A673 (cell line): Measurements from ENCODE around the gene LGALS3BP. TPM values are rescaled to one million over a fixed set of nuclear protein-coding genes. Genes with fewer than 3 reads are reported as not detected.

Experiments
- BruUV-seq: library from RNA; stranded (reverse); fragments of 400-500 nt; replicated peaks from 2 replicates; lab custom pipeline; 2021; lab: Mats Ljungman, UMichigan
- CTCF ChIA-PET: fragments of 300-600 bp; sonication (Branson Sonifier 250); formaldehyde crosslinking; loops from one replicate; lab custom pipeline; 2022; ENCODE audit warnings: antibody characterized with exemption; lab: Charles Lee
- POLR2A ChIA-PET: fragments of 300-600 bp; sonication (Branson Sonifier 250); formaldehyde crosslinking; loops from one replicate; lab custom pipeline; 2022; ENCODE audit warnings: antibody characterized with exemption; ENCODE audit not compliant: low non-redundant PET; lab: Charles Lee
- DNase-seq: peaks from one replicate; pipeline ENCODE4 v3.0.0-alpha.2; 2015; ENCODE audit warnings: low spot score
- H3K27ac ChIP-seq: fragments of 200-600 bp; sonication (generic); 2 replicates; pipeline ENCODE4 v1.5.1; 2016; ENCODE audit warnings: mixed run types, low read depth, mild to moderate bottlenecking, mixed read lengths, antibody characterized with exemption, low read length; ENCODE audit not compliant: poor library complexity, severe bottlenecking
- H3K27me3 ChIP-seq: fragments of 200-600 bp; sonication (generic); replicated peaks from 2 replicates; pipeline ENCODE4 v1.6.1; 2017; ENCODE audit warnings: mixed run types, low read depth, mild to moderate bottlenecking, mixed read lengths, antibody characterized with exemption, low read length; ENCODE audit not compliant: insufficient read depth, poor library complexity
- H3K36me3 ChIP-seq: fragments of 200-600 bp; sonication (generic); 2 replicates; pipeline ENCODE4 v1.6.1; 2016; ENCODE audit warnings: mixed run types, mild to moderate bottlenecking, mixed read lengths, antibody characterized with exemption, low read length; ENCODE audit not compliant: insufficient read depth, poor library complexity, severe bottlenecking
- H3K4me1 ChIP-seq: fragments of 200-600 bp; sonication (generic); 2 replicates; pipeline ENCODE4 v1.6.1; 2017; ENCODE audit warnings: mixed run types, mild to moderate bottlenecking, mixed read lengths, antibody characterized with exemption, low read length; ENCODE audit not compliant: insufficient read depth, poor library complexity, severe bottlenecking
- H3K4me3 ChIP-seq: fragments of 200-600 bp; sonication (generic); 2 replicates; pipeline ENCODE4 v1.5.1; 2016; ENCODE audit warnings: low read depth, mixed run types, mild to moderate bottlenecking, mixed read lengths, low read length; ENCODE audit not compliant: poor library complexity, severe bottlenecking
- H3K9me3 ChIP-seq: fragments of 200-600 bp; sonication (generic); 2 replicates; pipeline ENCODE4 v1.6.1; 2016; ENCODE audit warnings: mixed run types, low read depth, mild to moderate bottlenecking, mixed read lengths, antibody characterized with exemption, low read length; ENCODE audit not compliant: poor library complexity, severe bottlenecking
- EZH2 ChIP-seq: fragments of 200-600 bp; sonication (generic); IDR thresholded peaks from 2 replicates; pipeline ENCODE4 v1.6.1; 2017; ENCODE audit warnings: borderline replicate concordance, low read depth, mild to moderate bottlenecking, mixed read lengths, antibody characterized with exemption, low read length; ENCODE audit not compliant: poor library complexity, severe bottlenecking
- intact Hi-C: fragments of 100-400 bp; cut with micrococcal nuclease; formaldehyde crosslinking; loops from one replicate; pipeline ENCODE4 v1.10.0; 2022; ENCODE audit not compliant: unreplicated experiment
- total RNA-seq: library from RNA; stranded (reverse); gene quantifications from 2 replicates; pipeline ENCODE4 v1.2.3, GENCODE V29; 2021
- TF ChIP-seq, protein P1 (sequence below): fragments of 300-800, 200-600 bp; sonication (generic); conservative IDR thresholded peaks from 2 replicates; pipeline ENCODE4 v1.5.1; 2017; ENCODE audit warnings: low read depth, mild to moderate bottlenecking, antibody characterized with exemption, low read length, moderate library complexity, mixed read lengths

Gene LGALS3BP
- total RNA-seq, 1 experiment from 2014 or later, result 295 TPM

DNA sequence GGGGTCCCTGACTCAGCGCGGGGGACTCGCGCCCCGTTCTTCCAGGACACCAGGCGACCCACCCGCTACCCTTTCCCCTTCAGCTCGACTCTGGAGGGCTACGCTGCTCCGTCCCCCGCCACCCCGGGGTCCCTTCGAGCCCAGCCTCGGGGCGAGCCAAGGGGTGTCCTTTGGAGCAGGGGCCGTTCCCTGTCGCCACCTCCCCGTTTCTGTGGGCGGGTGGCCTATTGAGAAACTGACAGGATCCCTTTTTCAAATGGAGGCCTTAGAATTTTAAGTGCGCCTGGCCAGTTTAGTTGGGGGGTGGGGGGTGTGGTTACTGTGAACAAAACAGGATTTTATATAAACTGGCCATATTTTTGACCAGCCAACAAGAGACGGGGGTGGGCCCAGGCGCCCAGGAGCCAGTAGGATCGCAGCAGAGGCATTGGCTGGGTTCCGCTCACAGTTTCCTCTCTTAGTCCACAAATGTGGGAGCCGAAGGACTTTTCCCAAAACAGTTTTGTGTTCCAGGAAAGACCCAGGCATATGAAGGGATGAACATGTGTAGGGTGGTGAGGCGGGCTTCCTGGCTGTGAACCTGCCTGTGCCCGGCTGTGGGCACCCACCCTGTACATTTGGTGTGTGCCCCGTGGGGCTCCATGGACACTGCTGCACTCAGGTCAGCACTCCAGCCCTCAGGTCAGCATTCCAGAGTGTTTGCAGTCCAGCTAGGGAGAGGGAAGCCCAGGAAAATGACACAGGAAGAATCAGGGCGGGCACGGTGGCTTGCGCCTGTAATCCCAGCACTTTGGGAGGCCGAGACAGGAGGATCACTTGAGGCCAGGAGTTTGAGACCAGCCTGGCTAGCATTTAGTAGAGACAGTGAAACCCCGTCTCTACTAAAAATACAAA, 53.8 kb downstream of the LGALS3BP start:
- no peaks in the 10 kb centered on the region for H3K9me3 ChIP-seq
- H3K27me3 ChIP-seq, result no peaks in the 10 kb centered on the region
- TF ChIP-seq EZH2, result no peak
- TF ChIP-seq, protein P1, sequence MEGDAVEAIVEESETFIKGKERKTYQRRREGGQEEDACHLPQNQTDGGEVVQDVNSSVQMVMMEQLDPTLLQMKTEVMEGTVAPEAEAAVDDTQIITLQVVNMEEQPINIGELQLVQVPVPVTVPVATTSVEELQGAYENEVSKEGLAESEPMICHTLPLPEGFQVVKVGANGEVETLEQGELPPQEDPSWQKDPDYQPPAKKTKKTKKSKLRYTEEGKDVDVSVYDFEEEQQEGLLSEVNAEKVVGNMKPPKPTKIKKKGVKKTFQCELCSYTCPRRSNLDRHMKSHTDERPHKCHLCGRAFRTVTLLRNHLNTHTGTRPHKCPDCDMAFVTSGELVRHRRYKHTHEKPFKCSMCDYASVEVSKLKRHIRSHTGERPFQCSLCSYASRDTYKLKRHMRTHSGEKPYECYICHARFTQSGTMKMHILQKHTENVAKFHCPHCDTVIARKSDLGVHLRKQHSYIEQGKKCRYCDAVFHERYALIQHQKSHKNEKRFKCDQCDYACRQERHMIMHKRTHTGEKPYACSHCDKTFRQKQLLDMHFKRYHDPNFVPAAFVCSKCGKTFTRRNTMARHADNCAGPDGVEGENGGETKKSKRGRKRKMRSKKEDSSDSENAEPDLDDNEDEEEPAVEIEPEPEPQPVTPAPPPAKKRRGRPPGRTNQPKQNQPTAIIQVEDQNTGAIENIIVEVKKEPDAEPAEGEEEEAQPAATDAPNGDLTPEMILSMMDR, result no peak
- intact Hi-C loops, result no loop called here
- ChIA-PET CTCF (interaction anchor here (0.7 kb wide), 1 partner anchor 17 kb away, joined by 3 read pairs; no protein-coding TSS in a partner anchor), POLR2A (interaction anchor here (0.7 kb wide), 1 partner anchor 464 kb away, joined by 4 read pairs; no protein-coding TSS in a partner anchor)
- DNase-seq, result peak; percentile 39
- peaks cover 16% of the 10 kb centered on the region for H3K4me1 ChIP-seq
- H3K4me3 ChIP-seq, result peak overlapping the region; percentile 70
- H3K27ac ChIP-seq, result peak overlapping the region; percentile 77
- BruUV-seq, result no TSS peak
- H3K36me3 ChIP-seq, result no peaks in the 10 kb centered on the region

- Histone ChIP-seq H3K27me3 (no peaks in the 10 kb centered on the region), H3K4me3 (peak within 1 kb of the TSS; percentile 70), H3K36me3 (no peaks in the 10 kb centered on the region), H3K4me1 (peaks cover 16% of the 10 kb centered on the region), H3K27ac (peak within 1 kb of the TSS; percentile 77), H3K9me3 (no peaks in the 10 kb centered on the region)
- no TSS peak for BruUV-seq
- intact Hi-C loops, result no loop called here
- ChIA-PET POLR2A (interaction anchor here (0.7 kb wide), 1 partner anchor 464 kb away, joined by 4 read pairs; no protein-coding TSS in a partner anchor), CTCF (no interaction called here)
- peak; percentile 91 for DNase-seq
- TF ChIP-seq EZH2, result no peak
- TF ChIP-seq, protein P1, result no peak
These were observed 54.5 kb downstream of the LGALS3BP start, which contains the start of gene TIMP2 for GRCh38 chr17:78925234-78925633. Gene TIMP2 (minus strand): TSS chr17:78925387. CDS start chr17:78925088, 299 bp downstream.

DNA sequence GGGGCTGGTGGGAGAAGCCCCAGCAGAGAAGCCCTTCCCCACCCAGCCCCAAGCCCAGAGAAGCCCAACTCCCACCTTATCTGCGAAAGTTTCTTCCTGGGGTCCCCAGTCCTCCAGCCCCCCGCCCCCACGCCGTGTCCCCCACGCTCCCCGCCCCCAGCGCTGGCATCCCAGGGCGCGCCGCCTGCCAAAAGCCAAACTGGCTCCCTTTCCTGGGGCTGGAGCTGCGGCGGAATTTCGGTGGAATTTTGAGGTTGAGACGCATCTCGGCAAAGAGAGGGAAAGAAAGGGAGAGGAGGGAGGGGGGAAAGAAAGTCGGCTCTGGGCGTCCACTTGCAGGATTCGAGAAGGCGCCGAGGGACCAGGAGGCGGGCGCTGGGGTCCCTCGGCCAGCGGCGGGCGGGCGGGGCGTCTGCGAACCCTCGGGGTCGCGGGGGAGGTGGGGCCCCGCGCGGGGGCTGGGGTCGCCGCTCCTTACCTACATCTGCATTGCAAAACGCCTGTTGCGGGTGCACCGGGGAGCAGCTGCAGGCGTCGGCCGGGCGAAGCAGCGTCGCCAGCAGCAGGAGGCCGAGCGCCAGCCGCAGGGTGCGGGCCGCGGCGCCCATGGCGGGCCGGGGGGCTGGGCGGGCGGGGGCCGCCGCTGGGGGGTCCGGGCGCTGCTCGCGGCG, 55.1 kb downstream of the LGALS3BP start:
- Histone ChIP-seq H3K4me3 (peak overlapping the region; percentile 70), H3K4me1 (peaks cover 16% of the 10 kb centered on the region), H3K27ac (peak overlapping the region; percentile 30), H3K9me3 (no peaks in the 10 kb centered on the region), H3K27me3 (no peaks in the 10 kb centered on the region), H3K36me3 (no peaks in the 10 kb centered on the region)
- intact Hi-C loops, result no loop called here
- TF ChIP-seq, protein P1, result no peak
- no peak for TF ChIP-seq EZH2
- ChIA-PET POLR2A (no interaction called here), CTCF (no interaction called here)
- no TSS peak for BruUV-seq
- peak; percentile 26 for DNase-seq
